Suprapubic skin (tissue), 3 donors: ENCODE results near the gene JCHAIN.

Experiments
- EP300 ChIP-seq: sonication (generic); formaldehyde crosslinking; IDR thresholded peaks from one replicate; pipeline ENCODE4 v1.6.1; 2017; ENCODE audit warnings: antibody characterized with exemption
- TF ChIP-seq, protein P1 (sequence below), 2 donors: fragments of 200-600 bp in 1 of 2; fragments of 450-650 bp in 1 of 2; sonication (generic) in 1 of 2; IDR thresholded peaks; one replicate each; pipeline ENCODE4 v1.5.1; 2016 to 2019; ENCODE audit warnings: antibody characterized with exemption in 2 of 2, mild to moderate bottlenecking in 1 of 2, moderate library complexity in 1 of 2

DNA sequence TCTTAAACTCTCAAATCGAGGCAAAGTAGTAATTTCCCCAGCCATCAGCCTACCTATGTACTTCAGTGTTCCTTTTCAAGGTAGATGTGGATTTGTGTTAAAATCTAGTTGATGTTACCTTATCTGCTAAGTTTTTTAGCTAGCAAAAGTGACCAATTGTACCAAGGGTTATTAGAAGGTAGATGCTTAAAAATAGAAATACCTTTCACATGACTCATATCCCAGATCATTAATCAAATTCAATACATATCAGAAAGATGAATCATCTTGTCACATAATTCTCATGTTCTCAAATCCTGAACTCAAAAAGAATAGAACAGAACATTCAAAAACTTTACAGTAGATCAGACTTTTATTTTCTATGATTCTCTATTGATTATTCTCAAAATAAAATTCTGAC is 34.3 kb downstream of the JCHAIN start:
- TF ChIP-seq EP300 = no peak
- TF ChIP-seq, protein P1, sequence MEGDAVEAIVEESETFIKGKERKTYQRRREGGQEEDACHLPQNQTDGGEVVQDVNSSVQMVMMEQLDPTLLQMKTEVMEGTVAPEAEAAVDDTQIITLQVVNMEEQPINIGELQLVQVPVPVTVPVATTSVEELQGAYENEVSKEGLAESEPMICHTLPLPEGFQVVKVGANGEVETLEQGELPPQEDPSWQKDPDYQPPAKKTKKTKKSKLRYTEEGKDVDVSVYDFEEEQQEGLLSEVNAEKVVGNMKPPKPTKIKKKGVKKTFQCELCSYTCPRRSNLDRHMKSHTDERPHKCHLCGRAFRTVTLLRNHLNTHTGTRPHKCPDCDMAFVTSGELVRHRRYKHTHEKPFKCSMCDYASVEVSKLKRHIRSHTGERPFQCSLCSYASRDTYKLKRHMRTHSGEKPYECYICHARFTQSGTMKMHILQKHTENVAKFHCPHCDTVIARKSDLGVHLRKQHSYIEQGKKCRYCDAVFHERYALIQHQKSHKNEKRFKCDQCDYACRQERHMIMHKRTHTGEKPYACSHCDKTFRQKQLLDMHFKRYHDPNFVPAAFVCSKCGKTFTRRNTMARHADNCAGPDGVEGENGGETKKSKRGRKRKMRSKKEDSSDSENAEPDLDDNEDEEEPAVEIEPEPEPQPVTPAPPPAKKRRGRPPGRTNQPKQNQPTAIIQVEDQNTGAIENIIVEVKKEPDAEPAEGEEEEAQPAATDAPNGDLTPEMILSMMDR (IDR thresholded peaks at IDR 0.05) = no peak
